Aorta (tissue), 5 donors: Measurements from ENCODE around the gene CADM3. TPM values are rescaled to one million over a fixed set of nuclear protein-coding genes. Genes with fewer than 3 reads are reported as not detected.

Experiments used
- ATAC-seq: fragments of 200-7000 bp; cut with Tn5 transposase; one replicate; pipeline ENCODE4 v1.9.1; 2022; ENCODE audit warnings: moderate library complexity; ENCODE audit not compliant: low FRiP score
- DNase-seq, 2 donors: peaks; one replicate each; pipeline ENCODE4 v3.0.0-alpha.2; 2020
- H3K27ac ChIP-seq, 2 donors: one replicate each; pipeline ENCODE4 v1.5.1; 2013; ENCODE audit warnings: low read length in 2 of 2, mild to moderate bottlenecking in 2 of 2, moderate library complexity in 2 of 2, control low read depth in 1 of 2, inconsistent platforms in 1 of 2, low read depth in 1 of 2
- H3K27me3 ChIP-seq, 2 donors: one replicate each; pipeline ENCODE4 v1.6.1; 2013; ENCODE audit warnings: control low read depth in 1 of 2, low read length in 1 of 2, mild to moderate bottlenecking in 1 of 2, moderate library complexity in 1 of 2; ENCODE audit not compliant: insufficient read depth in 2 of 2, control insufficient read depth in 1 of 2
- H3K36me3 ChIP-seq, 2 donors: one replicate each; pipeline ENCODE4 v1.6.1; 2013; ENCODE audit warnings: control low read depth in 1 of 2, low read length in 1 of 2, mild to moderate bottlenecking in 1 of 2; ENCODE audit not compliant: insufficient read depth in 2 of 2, control insufficient read depth in 1 of 2
- H3K4me1 ChIP-seq, 2 donors: one replicate each; pipeline ENCODE4 v1.6.1; 2013; ENCODE audit warnings: low read length in 2 of 2, control low read depth in 1 of 2, mild to moderate bottlenecking in 1 of 2, moderate library complexity in 1 of 2; ENCODE audit not compliant: insufficient read depth in 2 of 2, control insufficient read depth in 1 of 2
- H3K4me3 ChIP-seq, 2 donors: one replicate each; pipeline ENCODE4 v1.5.1; 2013; ENCODE audit warnings: low read length in 2 of 2, control low read depth in 1 of 2, mild to moderate bottlenecking in 1 of 2
- H3K9me3 ChIP-seq: one replicate; pipeline ENCODE4 v1.6.1; 2013; ENCODE audit warnings: mild to moderate bottlenecking, low read length; ENCODE audit not compliant: control insufficient read depth
- WGBS, 2 donors: extraction: QIAGEN DNeasy Blood & Tissue Kit; methylation state at CpG; one replicate each; pipeline ENCODE4 v1.1.7; 2013; 5-methylcytosine and 5-hydroxymethylcytosine counted together
- intact Hi-C, 2 donors: fragments of 100-400 bp; cut with DNase I; formaldehyde crosslinking; loops; one replicate each; pipeline versions ENCODE4 v1.14.2 to v1.15.0; 2022
- polyA plus RNA-seq, 2 donors: library from polyadenylated mRNA; stranded (reverse); fragments of 200-250 nt; gene quantifications; one replicate each; pipeline ENCODE4 v1.2.3, GENCODE V29; 2013
- total RNA-seq, 2 donors: library from RNA; stranded (reverse); fragmentation: NEBNext Ultra II Directional; extraction: Animal tissue kit (Norgen Biotek cat#: 25700); gene quantifications; one replicate each; pipeline ENCODE4 v1.2.1, GENCODE V29; 2021
- donor health status: healthy with polysubstance abuse.
- donor health status: Bipolar disorder and iron deficiency.
- donor health status: DM: no; HTN: no; CAD: no.
- donor health status: DM: no; HTN: no; CAD: no.
- donor health status: DM: yes; HTN: yes; CAD: no.

The CADM3 gene
- total and polyA plus RNA-seq, 4 donors: 0.75 to 41.2 (median 10.9) TPM; not detected in 1

GRCh38 chr1:159168043-159168442, 3.4 kb upstream of the CADM3 start:
- peaks cover 1% of the 10 kb centered on the region for H3K9me3 ChIP-seq
- H3K4me1 ChIP-seq: no peaks in the 10 kb centered on the region
- DNase-seq (no peak), ATAC-seq (no peak)
- 33 to 35% methylated on average over 4 of the region's 4 CpGs for WGBS, 2 donors
- intact Hi-C loops: no loop called here
- H3K36me3 ChIP-seq: no peaks in the 10 kb centered on the region
- no peak overlapping the region for H3K27ac ChIP-seq
- no peak overlapping the region for H3K4me3 ChIP-seq
- H3K27me3 ChIP-seq: peaks cover 0 to 4% of the 10 kb centered on the region in 2 donors

GRCh38 chr1:159170639-159171038, 776 bp upstream of the CADM3 start:
- intact Hi-C loops: no loop called here
- Histone ChIP-seq H3K36me3 (no peaks in the 10 kb centered on the region), H3K4me1 (no peaks in the 10 kb centered on the region), H3K27ac (no peak overlapping the region), H3K27me3 (peaks cover 0 to 6% of the 10 kb centered on the region in 2 donors), H3K4me3 (no peak overlapping the region), H3K9me3 (peaks cover 1% of the 10 kb centered on the region)
- DNase-seq: no peak
- ATAC-seq: no peak
- 67% methylated on average over 5 of the region's 5 CpGs for WGBS, 2 donors

- H3K4me1 ChIP-seq: no peaks in the 10 kb centered on the region
- peaks cover 1% of the 10 kb centered on the region for H3K9me3 ChIP-seq
- whole genome bisulfite sequencing, 2 donors: 1% methylated on average over 43 to 49 of the region's 49 CpGs
- ATAC-seq (peak; percentile 19), DNase-seq (peak; percentile 51 to 73)
- intact Hi-C loops: no loop called here
- H3K36me3 ChIP-seq: no peaks in the 10 kb centered on the region
- H3K27me3 ChIP-seq: peaks cover 0 to 6% of the 10 kb centered on the region in 2 donors
- no peak overlapping the region for H3K27ac ChIP-seq
- no peak overlapping the region for H3K4me3 ChIP-seq
Observed at GRCh38 chr1:159171688-159172501, 480 bp downstream of the CADM3 start.

- peak in 1 of 2 donors; percentile 54 for DNase-seq
- Histone ChIP-seq H3K27me3 (peaks cover 0 to 6% of the 10 kb centered on the region in 2 donors), H3K27ac (no peak overlapping the region), H3K9me3 (peaks cover 1% of the 10 kb centered on the region), H3K36me3 (no peaks in the 10 kb centered on the region), H3K4me3 (no peak overlapping the region), H3K4me1 (no peaks in the 10 kb centered on the region)
- intact Hi-C loops: no loop called here
- ATAC-seq: no peak
- 1 to 2% methylated on average over 17 of the region's 17 CpGs for WGBS, 2 donors
Observed at GRCh38 chr1:159172614-159173291, 1.3 kb downstream of the CADM3 start.

GRCh38 chr1:159173320-159173719, 1.9 kb downstream of the CADM3 start:
- H3K36me3 ChIP-seq: no peaks in the 10 kb centered on the region
- intact Hi-C loops: no loop called here
- H3K9me3 ChIP-seq: peaks cover 1% of the 10 kb centered on the region
- H3K27me3 ChIP-seq: peaks cover 0 to 6% of the 10 kb centered on the region in 2 donors
- no peak for DNase-seq
- no peaks in the 10 kb centered on the region for H3K4me1 ChIP-seq
- WGBS, 2 donors: 19 to 23% methylated on average over 7 of the region's 7 CpGs
- no peak overlapping the region for H3K27ac ChIP-seq
- H3K4me3 ChIP-seq: no peak overlapping the region
- ATAC-seq: no peak

GRCh38 chr1:159175571-159175970, 4.2 kb downstream of the CADM3 start:
- peaks cover 1% of the 10 kb centered on the region for H3K9me3 ChIP-seq
- H3K4me3 ChIP-seq: no peak overlapping the region
- no peak overlapping the region for H3K27ac ChIP-seq
- no peaks in the 10 kb centered on the region for H3K36me3 ChIP-seq
- 60 to 63% methylated on average over 2 of the region's 2 CpGs for WGBS, 2 donors
- H3K27me3 ChIP-seq: peaks cover 0 to 6% of the 10 kb centered on the region in 2 donors
- intact Hi-C loops: no loop called here
- no peak for DNase-seq
- no peak for ATAC-seq
- no peaks in the 10 kb centered on the region for H3K4me1 ChIP-seq

GRCh38 chr1:159177272-159177907, 6.0 kb downstream of the CADM3 start:
- peak; percentile 64 for ATAC-seq

GRCh38 chr1:159179906-159180305, 8.5 kb downstream of the CADM3 start:
- no peak for ATAC-seq
- no peak overlapping the region for H3K4me3 ChIP-seq
- no peaks in the 10 kb centered on the region for H3K27me3 ChIP-seq
- H3K4me1 ChIP-seq: no peaks in the 10 kb centered on the region
- intact Hi-C loops: no loop called here
- DNase-seq: no peak
- H3K36me3 ChIP-seq: no peaks in the 10 kb centered on the region
- H3K27ac ChIP-seq: no peak overlapping the region
- H3K9me3 ChIP-seq: peaks cover 2% of the 10 kb centered on the region

More at GRCh38 chr1:159177272-159177907, 6.0 kb downstream of the CADM3 start:
- 3 to 6% methylated on average over 3 of the region's 3 CpGs for WGBS, 2 donors
- Histone ChIP-seq H3K4me1 (no peaks in the 10 kb centered on the region), H3K27me3 (peaks cover 0 to 2% of the 10 kb centered on the region in 2 donors), H3K9me3 (peaks cover 2% of the 10 kb centered on the region), H3K4me3 (no peak overlapping the region), H3K36me3 (no peaks in the 10 kb centered on the region), H3K27ac (no peak overlapping the region)
- intact Hi-C loops: no loop called here
- DNase-seq: no peak
